Stimulated activated CD8-positive, alpha-beta memory T cell treated with anti-CD3 and anti-CD28 coated beads, Interleukin-4, amount 100 ng/mL, for 48 hours (primary cell): ENCODE data around the gene SUZ12.
"Not testable (repeated sequence)": the region's sequence is repeated elsewhere in the genome, so short reads cannot be mapped to it uniquely, and the experiment has no call there.

Experiments used
- DNase-seq: peaks from one replicate; pipeline ENCODE4 v3.0.0-alpha.2; 2020

The SUZ12 gene

DNA sequence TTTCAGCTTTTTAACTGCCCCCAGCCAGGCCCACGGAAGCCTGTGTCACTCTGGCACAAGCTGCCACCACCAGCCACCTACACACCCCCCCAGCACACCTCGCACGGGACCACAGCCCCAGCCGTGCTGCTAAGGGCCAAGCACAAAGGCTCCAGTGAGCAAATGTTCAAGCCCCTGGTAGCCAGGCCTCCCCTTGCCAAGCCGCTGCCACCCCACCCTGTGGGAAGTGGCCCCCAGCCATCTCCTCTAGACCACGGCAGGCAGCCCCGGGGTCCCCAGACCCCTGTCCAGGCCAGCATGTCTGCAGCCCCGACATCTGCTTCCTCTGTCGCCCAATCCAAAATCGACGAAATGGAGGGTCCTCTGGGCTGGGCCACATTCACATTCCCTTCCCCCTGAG, 105.5 kb downstream of the SUZ12 start:
- not testable (repeated sequence) for DNase-seq

- not testable (repeated sequence) for DNase-seq
These were observed 108.8 kb downstream of the SUZ12 start for GRCh38 chr17:32045611-32046010.

- not testable (repeated sequence) for DNase-seq
These were observed 110.9 kb downstream of the SUZ12 start for GRCh38 chr17:32047663-32048062.
